K562 (cell line): ENCODE measurements around the gene RPP38. TPM values are rescaled to one million over a fixed set of nuclear protein-coding genes. Genes with fewer than 3 reads are reported as not detected.
A peak's percentile ranks its signal among the peaks of the same experiment; 100 is the strongest.

Source experiments
- ATAC-seq: fragments of 200-7000 bp; cut with Tn5 transposase; 3 replicates; pipeline ENCODE4 v1.9.1; 2020; ENCODE audit warnings: moderate library complexity
- BruUV-seq: library from RNA; stranded (reverse); fragments of 400-500 nt; replicated peaks from 2 replicates; lab custom pipeline; 2021; lab: Mats Ljungman, UMichigan
- CTCF ChIA-PET: fragments of 300-600 bp; formaldehyde crosslinking; extraction: SDS; loops from one replicate; lab custom pipeline; 2021; ENCODE audit warnings: low intra/inter-chr PET ratio; lab: Yijun Ruan, JAX
- POLR2A ChIA-PET: fragments of 300-600, 350-650 bp; sonication (Branson Sonifier 250); formaldehyde crosslinking; extraction: SDS; loops from one replicate; lab custom pipeline; 2021; ENCODE audit warnings: antibody characterized with exemption, inconsistent platforms; lab: Yijun Ruan, JAX
- DNase-seq, 4 experiments: peaks; one replicate each; pipeline versions ENCODE4 v3.0.0 to v3.0.0-alpha.2; 2011 to 2018; ENCODE audit warnings: low spot score in 3 of 4, mixed read lengths in 3 of 4; ENCODE audit errors: extremely low read depth in 1 of 4
- FAIRE-seq: peaks from 2 replicates; lab custom pipeline; 2011; peaks lifted over from hg19 to GRCh38; lab: Jason Lieb, UNC
- H2AFZ ChIP-seq: 2 replicates; pipeline ENCODE4 v1.6.0; 2011; ENCODE audit warnings: low read depth, low read length, control low read depth, inconsistent platforms
- H3K27ac ChIP-seq: fragments of 200-600 bp; 3 replicates; pipeline ENCODE4 v1.8.0; 2011; ENCODE audit warnings: low read depth, mild to moderate bottlenecking, control low read depth, inconsistent platforms, low read length, moderate library complexity, mixed read lengths; ENCODE audit errors: extremely low read depth
- H3K27me3 ChIP-seq, 2 experiments: fragments of 300-600 bp in 1 of 2; 2 replicates in 1 of 2; 3 replicates in 1 of 2; pipeline versions ENCODE4 v1.6.0 to v1.8.0; 2011; ENCODE audit warnings: inconsistent platforms in 2 of 2, low read length in 2 of 2, mild to moderate bottlenecking in 1 of 2, mixed read lengths in 1 of 2, moderate library complexity in 1 of 2; ENCODE audit not compliant: control insufficient read depth in 2 of 2, insufficient read depth in 2 of 2
- H3K36me3 ChIP-seq: fragments of 300-600 bp; 3 replicates; pipeline ENCODE4 v1.8.0; 2011; ENCODE audit warnings: mild to moderate bottlenecking, low read length, inconsistent platforms; ENCODE audit not compliant: control insufficient read depth, insufficient read depth
- H3K4me1 ChIP-seq, 2 experiments: fragments of 200-600 bp in 1 of 2; replicated peaks in 1 of 2; 2 replicates in 1 of 2; 3 replicates in 1 of 2; pipeline versions ENCODE4 v1.5.1 to v1.8.0; 2011; ENCODE audit warnings: inconsistent platforms in 2 of 2, low read length in 2 of 2, mild to moderate bottlenecking in 1 of 2, mixed read lengths in 1 of 2, moderate library complexity in 1 of 2; ENCODE audit not compliant: control insufficient read depth in 2 of 2, insufficient read depth in 2 of 2
- H3K4me2 ChIP-seq: 2 replicates; pipeline ENCODE4 v1.6.1; 2011; ENCODE audit warnings: low read length, control low read depth, inconsistent platforms, mixed read lengths; ENCODE audit not compliant: insufficient read depth
- H3K4me3 ChIP-seq: fragments of 200-600 bp; sonication (generic), shearing (Covaris generic); 2 replicates; pipeline ENCODE4 v1.5.1; 2016; ENCODE audit warnings: control low read depth, inconsistent platforms
- H3K79me2 ChIP-seq: fragments of 200-600 bp; 3 replicates; pipeline ENCODE4 v1.8.0; 2011; ENCODE audit warnings: low read length, inconsistent platforms; ENCODE audit not compliant: control insufficient read depth, insufficient read depth
- H3K9ac ChIP-seq, 2 experiments: 2 replicates each; pipeline versions ENCODE4 v1.6.0 to v1.6.1; 2011; ENCODE audit warnings: low read depth in 2 of 2, low read length in 2 of 2, control low read depth in 1 of 2, inconsistent platforms in 1 of 2, mild to moderate bottlenecking in 1 of 2, mixed read lengths in 1 of 2; ENCODE audit not compliant: insufficient read depth in 1 of 2
- H3K9me1 ChIP-seq: one replicate; pipeline ENCODE4 v1.6.0; 2011; ENCODE audit warnings: inconsistent platforms, mild to moderate bottlenecking, low read length, moderate library complexity; ENCODE audit not compliant: control insufficient read depth, insufficient read depth
- H3K9me3 ChIP-seq: replicated peaks from 2 replicates; pipeline ENCODE4 v1.5.1; 2011; ENCODE audit warnings: low read depth, low read length, inconsistent platforms; ENCODE audit not compliant: control insufficient read depth, insufficient read depth
- H4K20me1 ChIP-seq: replicated peaks from 2 replicates; pipeline ENCODE4 v1.6.1; 2011; ENCODE audit warnings: low read length, inconsistent platforms, mixed read lengths; ENCODE audit not compliant: control insufficient read depth, insufficient read depth
- BCLAF1 ChIP-seq, 2 experiments: fragments of 450-650 bp in 1 of 2; IDR thresholded peaks; 2 replicates each; pipeline ENCODE4 v1.6.1; 2011 to 2017; ENCODE audit warnings: low read depth in 2 of 2, antibody characterized with exemption in 1 of 2, borderline replicate concordance in 1 of 2, low read length in 1 of 2, mild to moderate bottlenecking in 1 of 2, mixed read lengths in 1 of 2; ENCODE audit not compliant: control insufficient read depth in 1 of 2
- CXXC5 ChIP-seq: fragments of 250-450 bp; sonication (Bioruptor Pico); IDR thresholded peaks from 2 replicates; pipeline ENCODE4 v1.8.0; 2022; ENCODE audit warnings: inconsistent platforms, mild to moderate bottlenecking, moderate library complexity
- DEAF1 ChIP-seq: fragments of 450-650 bp; formaldehyde crosslinking; IDR thresholded peaks from 2 replicates; pipeline ENCODE4 v1.4.0; 2020; ENCODE audit warnings: mild to moderate bottlenecking, moderate library complexity
- E2F4 ChIP-seq: sonication (generic); formaldehyde crosslinking; IDR thresholded peaks from 2 replicates; pipeline ENCODE4 v1.8.0; 2022; ENCODE audit warnings: mild to moderate bottlenecking, low read depth, missing genetic modification reagents
- FOS ChIP-seq: IDR thresholded peaks from 3 replicates; pipeline ENCODE4 v1.6.1; 2011; ENCODE audit not compliant: insufficient read length; ENCODE audit errors: extremely low read depth
- HNRNPL ChIP-seq: fragments of 200-400 bp; formaldehyde crosslinking; IDR thresholded peaks from 2 replicates; pipeline ENCODE4 v1.6.1; 2017; ENCODE audit warnings: low read depth, mild to moderate bottlenecking, low read length
- KAT8 ChIP-seq: fragments of 450-650 bp; IDR thresholded peaks from 2 replicates; pipeline ENCODE4 v1.6.1; 2016; ENCODE audit warnings: low read depth, mild to moderate bottlenecking
- MIER1 ChIP-seq: fragments of 450-650 bp; IDR thresholded peaks from 2 replicates; pipeline ENCODE4 v1.6.1; 2016; ENCODE audit warnings: antibody characterized with exemption, mild to moderate bottlenecking, low read depth
- PCBP1 ChIP-seq: fragments of 200-400 bp; formaldehyde crosslinking; IDR thresholded peaks from 2 replicates; pipeline ENCODE4 v1.6.1; 2018; ENCODE audit warnings: mild to moderate bottlenecking, low read depth, low read length; ENCODE audit not compliant: poor library complexity, severe bottlenecking
- SMAD2 ChIP-seq: fragments of 150-350 bp; IDR thresholded peaks from 2 replicates; pipeline ENCODE4 v1.6.1; 2014; ENCODE audit warnings: low read depth, mild to moderate bottlenecking, low read length
- ZNF511 ChIP-seq: sonication (generic); formaldehyde crosslinking; IDR thresholded peaks from 2 replicates; pipeline ENCODE4 v1.8.0; 2022; ENCODE audit warnings: mild to moderate bottlenecking, missing genetic modification reagents
- ZNF76 ChIP-seq: fragments of 250-450 bp; sonication (Bioruptor Pico); IDR thresholded peaks from 2 replicates; pipeline ENCODE4 v1.4.0; 2020; ENCODE audit warnings: mild to moderate bottlenecking, moderate library complexity, borderline replicate concordance
- WGBS: fragments of 100-300 bp; shearing (Covaris generic); methylation state at CpG from one replicate; pipeline ENCODE4 v1.1.6; 2016; ENCODE audit warnings: low coverage, mixed read lengths; ENCODE audit not compliant: insufficient coverage; ENCODE audit errors: missing lambda C conversion rate; 5-methylcytosine and 5-hydroxymethylcytosine counted together
- in situ Hi-C: fragments of 300-500 bp; cut with MboI; formaldehyde crosslinking; loops from 4 replicates; pipeline ENCODE4 v1.15.0; 2018; ENCODE audit warnings: inconsistent platforms, mixed read lengths
- intact Hi-C: fragments of 100-400 bp; cut with micrococcal nuclease; formaldehyde crosslinking; loops from 2 replicates; pipeline ENCODE4 v1.14.2; 2022
- polyA plus RNA-seq, 8 experiments: library from polyadenylated mRNA; depleted of rRNA in 4 of 8; stranded (reverse) in 5 of 8; unstranded in 3 of 8; fragments of >200 nt; fragmentation: Nextera tagmentation in 2 of 8; fragmentation: Illumina TruSeq in 1 of 8; extraction: Ambion mirVana in 2 of 8; extraction: Trizol in 1 of 8; gene quantifications; 2 replicates each; pipeline versions ENCODE4 v1.2.1 to v1.2.3, GENCODE V29; 2011 to 2014; ENCODE audit warnings: inconsistent platforms in 1 of 8, missing spikeins in 1 of 8
- total RNA-seq, 7 experiments: library from RNA; depleted of rRNA in 6 of 7; stranded (reverse); fragments of >200 nt in 6 of 7; fragmentation: Illumina TruSeq in 2 of 7; extraction: Trizol in 2 of 7; gene quantifications; 2 replicates each; pipeline versions ENCODE4 v1.2.1 to v1.2.3, GENCODE V29; 2011 to 2021; ENCODE audit warnings: low replicate concordance in 1 of 7

RPP38 gene
- total and polyA plus RNA-seq, 9 of the 15 experiments (the other 6 are each of a cell fraction or from before 2014, with no cell fraction given) = 26.3 to 58.6 (median 33.8) TPM

GRCh38 chr10:15088428-15089261 lies 8.5 kb upstream of the RPP38 start, which contains the start of gene ACBD7:
Gene ACBD7 (minus strand): TSS chr10:15088776. CDS start chr10:15088728, 48 bp downstream.
- peaks cover 0 to 11% of the 10 kb centered on the region in 2 experiments; a peak in 2 of 5 replicates for H3K4me1 ChIP-seq
- peak within 1 kb of the TSS; percentile 50 for H3K4me3 ChIP-seq
- no peak within 1 kb of the TSS for H3K27ac ChIP-seq
- ATAC-seq (peak; percentile 100), FAIRE-seq (peak; percentile 42), DNase-seq (peak; percentile 86 to 98 (median 96))
- intact Hi-C loops = no loop called here
- H2AFZ ChIP-seq = peak within 1 kb of the TSS; percentile 94
- 0 out of 2 replicates have a peak, but pooled peaks cover 1% of the 10 kb centered on the region for H3K9me3 ChIP-seq
- in situ Hi-C loops = no loop called here
- H3K9ac ChIP-seq = peak within 1 kb of the TSS; percentile 25 to 84; a peak in 3 of 4 replicates
- ChIA-PET POLR2A (no interaction called here), CTCF (no interaction called here)
- no peaks in the 10 kb centered on the region for H4K20me1 ChIP-seq
- WGBS = 9% methylated on average over 34 of the region's 63 CpGs
- peaks cover 13 to 38% of the 10 kb centered on the region in 2 experiments; a peak in 3 of 5 replicates for H3K27me3 ChIP-seq
- H3K79me2 ChIP-seq = no peaks in the 10 kb centered on the region
- H3K9me1 ChIP-seq = no peaks in the 10 kb centered on the region
- BruUV-seq = no TSS peak
- peak within 1 kb of the TSS; percentile 77 for H3K4me2 ChIP-seq
- H3K36me3 ChIP-seq = no peaks in the 10 kb centered on the region
- TF ChIP-seq HNRNPL (0 out of 2 replicates have a peak, but pooled peaks have one; percentile 40), KAT8 (no peak), FOS (peak; percentile 79), MIER1 (no peak), E2F4 (CRISPR knock-in tag) (peak; percentile 38; the same call in 1 of the 2 replicates), BCLAF1 (IDR thresholded peaks at IDR 0.05; ENCODE audit: borderline replicate concordance in 1 of 2, control insufficient read depth in 1 of 2, low read depth in 2 of 2, low read length in 1 of 2) (no peak), ZNF76 (no peak), ZNF511 (CRISPR knock-in tag) (0 out of 2 replicates have a peak, but pooled peaks have one; percentile 46), CXXC5 (peak; percentile 73), DEAF1 (CRISPR knock-in tag) (no peak), PCBP1 (peak; percentile 85), SMAD2 (no peak)
